Tibial nerve (tissue), 4 donors: ENCODE data around the gene PCDHGA4. TPM values are rescaled to one million over a fixed set of nuclear protein-coding genes. Genes with fewer than 3 reads are reported as not detected.
"Not testable (repeated sequence)": the region's sequence is repeated elsewhere in the genome, so short reads cannot be mapped to it uniquely, and the experiment has no call there.

Source experiments
- DNase-seq, 2 donors: peaks; one replicate each; pipeline ENCODE4 v3.0.0-alpha.2; 2019; ENCODE audit warnings: low spot score in 2 of 2
- H3K27ac ChIP-seq, 4 donors: fragments of 200-600 bp; sonication (generic) in 3 of 4; one replicate each; pipeline ENCODE4 v1.5.1; 2017 to 2019; ENCODE audit warnings: mild to moderate bottlenecking in 1 of 4
- H3K27me3 ChIP-seq, 2 donors: fragments of 200-600 bp; sonication (generic) in 1 of 2; one replicate each; pipeline versions ENCODE4 v1.5.1 to v1.6.0; 2017 to 2019
- H3K36me3 ChIP-seq, 3 donors: fragments of 200-600 bp; sonication (generic); one replicate each; pipeline ENCODE4 v1.5.1; 2018 to 2019
- H3K4me1 ChIP-seq, 4 donors: fragments of 200-600 bp; sonication (generic) in 3 of 4; one replicate each; pipeline ENCODE4 v1.5.1; 2017 to 2019
- H3K4me3 ChIP-seq, 4 donors: fragments of 200-600 bp; sonication (generic) in 3 of 4; one replicate each; pipeline ENCODE4 v1.5.1; 2017 to 2019; ENCODE audit warnings: mild to moderate bottlenecking in 1 of 4, moderate library complexity in 1 of 4
- H3K9me3 ChIP-seq, 4 donors: fragments of 200-600 bp; sonication (generic) in 3 of 4; one replicate each; pipeline ENCODE4 v1.5.1; 2017 to 2019
- CTCF ChIP-seq, 5 experiments: fragments of 200-600 bp in 3 of 5; fragments of 450-650 bp in 2 of 5; sonication (generic) in 3 of 5; IDR thresholded peaks; one replicate each; pipeline ENCODE4 v1.5.1; 2016 to 2019; ENCODE audit warnings: antibody characterized with exemption in 5 of 5, mild to moderate bottlenecking in 3 of 5, moderate library complexity in 2 of 5
- EP300 ChIP-seq, 2 donors: sonication (generic); formaldehyde crosslinking; IDR thresholded peaks; one replicate each; pipeline ENCODE4 v1.6.1; 2017; ENCODE audit warnings: antibody characterized with exemption in 2 of 2, mild to moderate bottlenecking in 1 of 2
- POLR2A ChIP-seq, 2 donors: fragments of 450-650 bp; IDR thresholded peaks; one replicate each; pipeline ENCODE4 v1.6.1; 2017; ENCODE audit warnings: antibody characterized with exemption in 2 of 2, mild to moderate bottlenecking in 2 of 2, moderate library complexity in 2 of 2
- WGBS, 2 donors: methylation state at CpG; one replicate each; pipeline ENCODE4 v1.1.5; 2018; 5-methylcytosine and 5-hydroxymethylcytosine counted together
- total RNA-seq, 4 donors: library from RNA; depleted of rRNA; stranded (reverse); fragments of >200 nt; gene quantifications; one replicate each; pipeline ENCODE4 v1.1.0, GENCODE V29; 2016

The PCDHGA4 gene
- total RNA-seq, 4 donors from 2014 or later, result 5.1 to 13.5 (median 9.2) TPM

GRCh38 chr5:141342773-141343172 lies 12.0 kb upstream of the PCDHGA4 start:
- peaks cover 0 to 8% (median 0%) of the 10 kb centered on the region in 3 donors for H3K36me3 ChIP-seq
- H3K27me3 ChIP-seq, result no peaks in the 10 kb centered on the region
- 24 to 37% methylated on average over 1 of the region's 1 CpG for WGBS, 2 donors
- H3K4me3 ChIP-seq, result no peak overlapping the region
- H3K9me3 ChIP-seq, result peaks cover 7 to 100% (median 48%) of the 10 kb centered on the region in 4 donors
- H3K4me1 ChIP-seq, result no peaks in the 10 kb centered on the region
- DNase-seq, result no peak
- no peak overlapping the region for H3K27ac ChIP-seq
- TF ChIP-seq EP300 (IDR thresholded peaks at IDR 0.05) (no peak), CTCF (IDR thresholded peaks at IDR 0.05) (no peak), POLR2A (IDR thresholded peaks at IDR 0.05) (no peak)

GRCh38 chr5:141343242-141343952 lies 11.4 kb upstream of the PCDHGA4 start, which contains the start of gene PCDHGA3:
Gene PCDHGA3 (plus strand): TSS chr5:141343829. CDS start chr5:141344034, 205 bp downstream.
- Histone ChIP-seq H3K36me3 (peaks cover 0 to 8% (median 0%) of the 10 kb centered on the region in 3 donors), H3K4me3 (peak within 1 kb of the TSS in 2 of 4 donors; percentile 9 to 29), H3K9me3 (peaks cover 7 to 100% (median 48%) of the 10 kb centered on the region in 4 donors), H3K4me1 (no peaks in the 10 kb centered on the region), H3K27me3 (no peaks in the 10 kb centered on the region), H3K27ac (no peak within 1 kb of the TSS)
- TF ChIP-seq EP300 (IDR thresholded peaks at IDR 0.05) (no peak), CTCF (IDR thresholded peaks at IDR 0.05) (peak in 2 of 5 experiments; percentile 14 to 25)
- WGBS, 2 donors, result 25 to 31% methylated on average over 9 of the region's 9 CpGs
- no peak for DNase-seq

GRCh38 chr5:141343953-141344463 lies 10.8 kb upstream of the PCDHGA4 start:
- TF ChIP-seq CTCF (IDR thresholded peaks at IDR 0.05) (no peak), POLR2A (IDR thresholded peaks at IDR 0.05) (no peak)
- peak overlapping the region in 2 of 4 donors; percentile 9 to 29 for H3K4me3 ChIP-seq
- no peak overlapping the region for H3K27ac ChIP-seq
- H3K36me3 ChIP-seq, result peaks cover 0 to 12% (median 0%) of the 10 kb centered on the region in 3 donors
- no peaks in the 10 kb centered on the region for H3K27me3 ChIP-seq
- 28% methylated on average over 31 of the region's 31 CpGs for WGBS, 2 donors
- no peak for DNase-seq
- H3K9me3 ChIP-seq, result peaks cover 4 to 100% (median 45%) of the 10 kb centered on the region in 4 donors
- H3K4me1 ChIP-seq, result no peaks in the 10 kb centered on the region

- H3K4me1 ChIP-seq, result no peaks in the 10 kb centered on the region
- no peak for DNase-seq
- no peaks in the 10 kb centered on the region for H3K27me3 ChIP-seq
- 49% methylated on average over 11 to 13 of the region's 20 CpGs for WGBS, 2 donors
- H3K36me3 ChIP-seq, result peaks cover 0 to 20% (median 0%) of the 10 kb centered on the region in 3 donors
- H3K9me3 ChIP-seq, result peaks cover 4 to 100% (median 45%) of the 10 kb centered on the region in 4 donors
- no peak overlapping the region for H3K4me3 ChIP-seq
- H3K27ac ChIP-seq, result no peak overlapping the region
- TF ChIP-seq POLR2A (IDR thresholded peaks at IDR 0.05) (no peak), EP300 (IDR thresholded peaks at IDR 0.05) (no peak), CTCF (IDR thresholded peaks at IDR 0.05) (no peak)
Observed at GRCh38 chr5:141345327-141345726, 9.5 kb upstream of the PCDHGA4 start.

- not testable (repeated sequence) for H3K27ac ChIP-seq
Observed at GRCh38 chr5:141346017-141346416, 8.8 kb upstream of the PCDHGA4 start.

More at GRCh38 chr5:141346017-141346416, 8.8 kb upstream of the PCDHGA4 start:
- Histone ChIP-seq H3K9me3 (peaks cover 4 to 100% (median 47%) of the 10 kb centered on the region in 4 donors), H3K36me3 (peaks cover 0 to 23% (median 0%) of the 10 kb centered on the region in 3 donors)
- H3K4me1 ChIP-seq, H3K27me3 ChIP-seq, DNase-seq, H3K4me3 ChIP-seq: not testable (repeated sequence)
- WGBS, 2 donors, result 53 to 68% methylated on average over 24 to 26 of the region's 35 CpGs
